Stimulated activated CD8-positive, alpha-beta memory T cell treated with anti-CD3 and anti-CD28 coated beads, Interleukin-7, amount 100 ng/mL, for 24 hours (primary cell): ENCODE results near the gene FOXP2.
"Not testable (repeated sequence)": the region's sequence is repeated elsewhere in the genome, so short reads cannot be mapped to it uniquely, and the experiment has no call there.

Experiments used
- DNase-seq: peaks from one replicate; pipeline ENCODE4 v3.0.0-alpha.2; 2020; ENCODE audit warnings: low read depth

The FOXP2 gene

GRCh38 chr7:114590298-114590697, 175.7 kb downstream of the FOXP2 start:
- no peak for DNase-seq

- no peak for DNase-seq
Observed at GRCh38 chr7:114598946-114599345, 184.3 kb downstream of the FOXP2 start.

- DNase-seq, result no peak
Observed at GRCh38 chr7:114606100-114606499, 191.5 kb downstream of the FOXP2 start.

- not testable (repeated sequence) for DNase-seq
Observed at GRCh38 chr7:114608822-114609221, 194.2 kb downstream of the FOXP2 start.

- DNase-seq, result no peak
Observed at GRCh38 chr7:114620208-114620607, 205.6 kb downstream of the FOXP2 start.

GRCh38 chr7:114622221-114622620, 207.6 kb downstream of the FOXP2 start:
- DNase-seq, result no peak

- no peak for DNase-seq
Observed at GRCh38 chr7:114623146-114623545, 208.5 kb downstream of the FOXP2 start.

- no peak for DNase-seq
Observed at GRCh38 chr7:114627231-114627630, 212.6 kb downstream of the FOXP2 start.

- no peak for DNase-seq
Observed at GRCh38 chr7:114628362-114628761, 213.7 kb downstream of the FOXP2 start.

GRCh38 chr7:114629762-114630161, 215.1 kb downstream of the FOXP2 start:
- DNase-seq, result no peak

GRCh38 chr7:114630201-114630990, 215.8 kb downstream of the FOXP2 start:
- DNase-seq, result no peak

- no peak for DNase-seq
Observed at GRCh38 chr7:114631249-114631822, 216.7 kb downstream of the FOXP2 start.

GRCh38 chr7:114639451-114639850, 224.8 kb downstream of the FOXP2 start:
- no peak for DNase-seq

GRCh38 chr7:114644455-114644854, 229.8 kb downstream of the FOXP2 start:
- no peak for DNase-seq

GRCh38 chr7:114645451-114645850, 230.8 kb downstream of the FOXP2 start:
- no peak for DNase-seq

GRCh38 chr7:114647518-114647917, 232.9 kb downstream of the FOXP2 start:
- DNase-seq, result no peak

GRCh38 chr7:114648117-114648516, 233.5 kb downstream of the FOXP2 start:
- no peak for DNase-seq

- no peak for DNase-seq
Observed at GRCh38 chr7:114648680-114649079, 234.1 kb downstream of the FOXP2 start.

GRCh38 chr7:114649689-114650088, 235.1 kb downstream of the FOXP2 start:
- DNase-seq, result no peak

GRCh38 chr7:114650491-114650890, 235.9 kb downstream of the FOXP2 start:
- no peak for DNase-seq

- DNase-seq, result no peak
Observed at GRCh38 chr7:114652041-114652440, 237.4 kb downstream of the FOXP2 start.

GRCh38 chr7:114653364-114654088, 238.9 kb downstream of the FOXP2 start:
- no peak for DNase-seq

GRCh38 chr7:114656466-114656865, 241.9 kb downstream of the FOXP2 start:
- DNase-seq, result no peak
